HUDEP-2 (cell line): ENCODE data around the gene FMN1.

Experiments used
- DNase-seq, 76 experiments: peaks; one replicate each; lab custom pipeline; 2025; ENCODE audit not compliant: unreplicated experiment in 76 of 76; lab: John Stamatoyannopoulos, UW

The FMN1 gene

GRCh38 chr15:33201491-33202231 lies 7.1 kb upstream of the FMN1 start:
- DNase-seq = peak in 27 of 76 experiments; percentile 2 to 47 (median 8)

- DNase-seq = no peak
Measured at GRCh38 chr15:33200903-33201302, 6.4 kb upstream of the FMN1 start.

GRCh38 chr15:33200444-33200843 lies 5.9 kb upstream of the FMN1 start:
- DNase-seq = no peak

- no peak for DNase-seq
Measured at GRCh38 chr15:33198541-33198940, 4.0 kb upstream of the FMN1 start.

GRCh38 chr15:33197636-33198035 lies 3.1 kb upstream of the FMN1 start:
- no peak for DNase-seq

- no peak for DNase-seq
Measured at GRCh38 chr15:33194237-33194636, 277 bp downstream of the FMN1 start.

GRCh38 chr15:33191591-33191990 lies 2.9 kb downstream of the FMN1 start:
- no peak for DNase-seq

- DNase-seq = no peak
Measured at GRCh38 chr15:33190539-33190938, 4.0 kb downstream of the FMN1 start.

GRCh38 chr15:33188641-33189257 lies 5.8 kb downstream of the FMN1 start:
- no peak for DNase-seq

GRCh38 chr15:33188159-33188558 lies 6.4 kb downstream of the FMN1 start:
- no peak for DNase-seq

GRCh38 chr15:33183334-33183733 lies 11.2 kb downstream of the FMN1 start:
- no peak for DNase-seq

GRCh38 chr15:33182926-33183325 lies 11.6 kb downstream of the FMN1 start:
- DNase-seq = no peak

- DNase-seq = no peak
Measured at GRCh38 chr15:33182278-33182905, 12.1 kb downstream of the FMN1 start.

- no peak for DNase-seq
Measured at GRCh38 chr15:33179874-33180273, 14.6 kb downstream of the FMN1 start.

- DNase-seq = no peak
Measured at GRCh38 chr15:33171202-33171601, 23.3 kb downstream of the FMN1 start.

GRCh38 chr15:33169625-33170024 lies 24.9 kb downstream of the FMN1 start:
- no peak for DNase-seq

GRCh38 chr15:33168444-33168843 lies 26.1 kb downstream of the FMN1 start:
- DNase-seq = no peak

GRCh38 chr15:33163816-33164215 lies 30.7 kb downstream of the FMN1 start:
- DNase-seq = no peak

GRCh38 chr15:33161209-33161608 lies 33.3 kb downstream of the FMN1 start:
- DNase-seq = no peak

GRCh38 chr15:33160581-33161165 lies 33.8 kb downstream of the FMN1 start:
- no peak for DNase-seq

- no peak for DNase-seq
Measured at GRCh38 chr15:33159726-33160453, 34.6 kb downstream of the FMN1 start.
